Right ventricle myocardium inferior (tissue), 1 donor: ENCODE data around the gene FGFRL1. TPM values are rescaled to one million over a fixed set of nuclear protein-coding genes. Genes with fewer than 3 reads are reported as not detected.
"Not testable (repeated sequence)": the region's sequence is repeated elsewhere in the genome, so short reads cannot be mapped to it uniquely, and the experiment has no call there.

ENCODE experiments used
- ATAC-seq: fragments of 200-7000 bp; cut with Tn5 transposase; one replicate; pipeline ENCODE4 v1.9.1; 2020; ENCODE audit warnings: mild to moderate bottlenecking, moderate library complexity
- DNase-seq: peaks from one replicate; pipeline ENCODE4 v3.0.0; 2021; ENCODE audit errors: missing footprints
- intact Hi-C: fragments of 100-400 bp; cut with DNase I; formaldehyde crosslinking; loops from one replicate; pipeline ENCODE4 v1.11.0; 2022
- total RNA-seq: library from RNA; stranded (reverse); fragmentation: NEBNext Ultra II Directional; extraction: Animal tissue kit (Norgen Biotek cat#: 25700); gene quantifications from one replicate; pipeline ENCODE4 v1.2.1, GENCODE V29; 2021
- donor health status: DM: no; HTN: yes; CAD: no; lungs with severe emphysema.

The FGFRL1 gene
- total RNA-seq, 1 donor from 2014 or later = 21.0 TPM

DNA sequence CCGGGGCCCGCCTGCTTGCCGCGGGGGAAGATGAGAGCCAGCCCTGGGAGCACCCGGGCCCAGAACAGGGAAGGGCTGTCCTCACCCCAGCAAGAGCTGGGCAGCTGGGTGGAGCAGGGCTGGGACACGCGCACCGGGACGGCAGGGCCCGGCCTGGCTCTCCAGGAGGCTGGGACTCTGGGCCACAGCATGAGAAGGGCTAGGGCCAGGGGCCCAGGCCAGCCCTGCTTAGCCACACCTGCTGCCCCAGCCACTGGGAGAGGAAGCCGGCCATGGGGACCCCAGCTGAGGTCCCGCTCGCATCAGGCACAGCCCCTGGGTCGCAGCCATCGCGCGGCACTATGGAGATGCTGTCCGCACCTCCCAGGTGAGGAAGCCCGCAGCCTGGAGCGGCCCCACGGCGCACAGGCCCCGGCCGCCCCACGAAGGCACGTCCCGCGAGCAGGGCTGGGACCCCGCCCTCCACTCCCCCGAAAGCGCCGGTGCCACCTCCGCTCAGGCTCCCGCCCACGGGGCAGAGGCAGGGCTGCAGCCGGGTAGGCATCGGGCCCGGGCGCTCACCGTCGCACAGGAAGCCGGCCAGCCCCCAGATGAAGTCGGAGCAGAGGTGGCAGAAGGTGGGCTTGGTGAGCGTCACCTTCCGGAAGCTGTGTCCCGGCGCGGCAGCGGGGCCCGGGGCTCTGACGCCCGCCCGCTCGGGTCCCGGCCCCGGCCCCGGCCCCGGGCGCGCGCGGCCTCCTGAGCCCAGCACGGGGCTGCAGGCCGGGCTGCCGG is 38.6 kb upstream of the FGFRL1 start:
- no peak for ATAC-seq
- DNase-seq = peak; percentile 69
- intact Hi-C loops = no loop called here

DNA sequence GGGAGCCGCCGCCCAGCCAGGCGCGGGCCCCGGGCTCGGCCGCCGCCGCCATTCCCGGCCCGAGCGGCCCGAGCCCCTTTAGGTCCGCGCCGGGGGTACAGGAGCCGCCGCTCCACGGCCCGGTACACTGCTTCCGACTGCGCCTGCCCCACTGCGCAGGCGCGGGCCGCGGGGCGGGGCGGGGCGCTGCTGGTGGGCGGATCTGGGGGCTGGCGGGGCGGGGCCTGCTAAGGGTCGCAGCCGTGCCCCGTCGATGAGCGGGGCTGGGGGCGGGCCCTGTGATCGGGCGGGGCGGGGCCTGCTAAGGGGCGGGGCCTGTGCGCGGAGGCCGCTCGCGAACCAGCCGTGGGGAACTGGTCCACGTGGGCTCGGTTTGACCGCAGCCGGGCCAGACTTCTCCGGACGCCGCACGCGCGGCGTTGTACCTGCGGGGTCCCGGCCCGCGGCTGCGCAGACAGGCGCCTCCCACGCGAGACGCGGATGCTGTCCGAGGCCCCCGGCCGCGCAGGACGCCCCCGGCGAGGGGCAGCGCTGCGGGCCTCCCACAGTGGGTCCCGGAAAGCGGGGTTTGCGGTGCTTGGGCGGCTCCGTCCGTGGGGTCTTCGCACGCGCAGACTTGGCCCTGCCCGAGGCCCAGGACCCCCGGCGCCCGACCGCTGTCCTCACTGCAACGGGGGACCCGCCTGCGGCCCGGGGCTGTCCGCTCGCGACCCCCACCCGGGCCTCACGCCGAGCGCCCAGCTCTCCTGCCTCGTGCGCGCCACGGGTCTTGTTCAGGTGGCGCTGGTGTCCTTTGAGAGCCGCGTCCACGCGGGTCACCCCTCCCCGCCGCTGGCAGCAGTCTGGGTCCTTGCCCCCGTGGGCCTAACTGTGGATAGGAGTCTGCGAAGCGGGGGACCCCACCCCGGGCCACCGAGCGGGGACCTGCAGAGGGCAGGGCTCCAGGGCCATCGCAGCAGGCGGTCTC is 37.7 kb upstream of the FGFRL1 start, which contains the start of gene DGKQ:
TSS of gene DGKQ (minus strand) at position 139 of the 967 bp plus-strand sequence. CDS start at position 52, 87 bp downstream.
- ATAC-seq (peak; percentile 99), DNase-seq (peak; percentile 96)
- intact Hi-C loops = no loop called here

DNA sequence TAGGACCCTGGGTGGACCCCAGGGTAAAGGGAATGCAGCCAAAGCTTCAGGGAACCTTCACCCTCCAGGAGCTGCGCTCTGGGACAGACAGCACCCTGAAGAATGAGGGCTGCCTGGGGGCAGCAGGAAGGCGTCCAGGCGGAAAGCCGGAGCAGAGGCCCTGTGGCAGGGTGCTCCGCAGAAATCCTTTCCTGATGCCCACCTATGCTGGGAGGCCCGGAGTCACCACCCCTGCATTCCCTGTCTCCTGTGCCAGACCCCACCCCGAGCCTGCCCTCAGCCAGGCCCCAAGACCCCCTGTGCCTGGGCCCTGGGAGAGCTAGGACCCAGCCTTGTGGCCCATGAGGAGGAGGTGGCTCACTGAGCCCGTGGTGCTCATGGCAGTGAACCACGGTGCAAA is 36.8 kb upstream of the FGFRL1 start:
- DNase-seq (peak; percentile 11), ATAC-seq (no peak)
- intact Hi-C loops = no loop called here

GRCh38 chr4:976016-976415 is 35.4 kb upstream of the FGFRL1 start:
- ATAC-seq, DNase-seq, intact Hi-C loops: not testable (repeated sequence)

GRCh38 chr4:978957-979701 is 32.3 kb upstream of the FGFRL1 start:
- peak; percentile 65 for DNase-seq
- ATAC-seq = no peak
- intact Hi-C loops = no loop called here

- no peak for ATAC-seq
- intact Hi-C loops = loop anchor here (10.0 kb wide), 1 partner anchor 47 kb away; the partner anchor contains the start of genes GAK and TMEM175
- peak; percentile 60 for DNase-seq
Measured at GRCh38 chr4:982291-982690, 29.1 kb upstream of the FGFRL1 start.

DNA sequence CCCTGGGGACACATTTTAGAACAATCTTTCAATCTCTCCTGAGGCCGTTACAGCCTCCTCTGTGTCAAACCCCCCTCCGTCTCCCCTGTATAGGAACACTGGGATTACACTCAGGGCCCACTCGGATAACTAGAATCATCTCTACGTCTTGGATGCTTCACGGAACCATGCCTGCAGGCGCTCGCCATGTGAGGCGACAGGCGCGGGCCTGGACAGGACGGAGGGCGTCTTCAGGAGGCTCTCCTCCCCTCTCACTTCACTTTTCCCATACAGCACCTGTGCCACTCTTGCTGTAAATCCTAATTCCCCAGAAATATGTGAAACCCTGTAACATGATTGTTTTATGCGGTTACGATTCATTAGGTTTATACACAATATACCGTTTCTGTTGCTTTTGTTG is 28.6 kb upstream of the FGFRL1 start:
- ATAC-seq (no peak), DNase-seq (peak; percentile 30)
- intact Hi-C loops = loop anchor here (10.0 kb wide), 1 partner anchor 48 kb away; the partner anchor contains the start of genes GAK and TMEM175

- peak; percentile 15 for DNase-seq
- ATAC-seq = no peak
- intact Hi-C loops = loop anchor here (5.0 to 10.0 kb wide), 2 partner anchors 50 to 242 kb away; partner anchors contain the start of genes GAK and TMEM175
Measured at GRCh38 chr4:984336-985054, 26.9 kb upstream of the FGFRL1 start.

- DNase-seq = peak; percentile 90
- peak; percentile 78 for ATAC-seq
- intact Hi-C loops = loop anchor here (5.0 to 10.0 kb wide), 2 partner anchors 50 to 243 kb away; partner anchors contain the start of genes GAK and TMEM175
Measured at GRCh38 chr4:985123-985830, 26.1 kb upstream of the FGFRL1 start.

GRCh38 chr4:986428-986878 is 25.0 kb upstream of the FGFRL1 start:
- DNase-seq (peak; percentile 35), ATAC-seq (peak; percentile 4)
- intact Hi-C loops = loop anchor here (5.0 to 10.0 kb wide), 2 partner anchors 52 to 244 kb away; partner anchors contain the start of genes GAK and TMEM175

DNA sequence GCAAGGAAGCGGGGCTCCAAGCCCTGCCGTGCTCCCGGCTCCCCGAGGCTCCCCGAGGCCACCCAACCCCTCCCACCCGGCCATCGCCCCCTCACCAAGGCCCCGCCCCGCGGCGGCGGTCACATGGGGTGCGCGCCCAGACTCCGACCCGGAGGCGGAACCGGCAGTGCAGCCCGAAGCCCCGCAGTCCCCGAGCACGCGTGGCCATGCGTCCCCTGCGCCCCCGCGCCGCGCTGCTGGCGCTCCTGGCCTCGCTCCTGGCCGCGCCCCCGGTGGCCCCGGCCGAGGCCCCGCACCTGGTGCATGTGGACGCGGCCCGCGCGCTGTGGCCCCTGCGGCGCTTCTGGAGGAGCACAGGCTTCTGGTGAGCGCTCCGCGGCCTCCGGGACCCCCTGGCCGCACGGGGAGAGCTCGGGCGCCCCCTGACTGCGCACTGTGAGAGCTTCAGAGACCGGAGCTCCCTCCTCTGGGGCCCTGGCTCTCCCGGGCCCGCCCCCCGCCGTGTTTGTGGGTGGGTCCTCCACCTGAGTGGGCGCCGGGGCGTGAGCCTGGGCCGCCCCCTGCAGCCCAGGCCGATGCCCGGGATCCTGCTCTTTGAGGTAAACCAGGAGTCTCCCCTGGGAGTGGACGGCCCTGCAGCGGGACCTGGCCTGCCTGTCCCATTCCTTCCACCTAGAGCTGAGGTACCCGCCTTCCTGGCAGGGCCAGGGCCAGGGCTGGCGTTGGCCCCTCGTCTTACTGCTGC is 24.4 kb upstream of the FGFRL1 start, which contains the start of gene IDUA:
TSS of gene IDUA (plus strand) at position 166 of the 745 bp plus-strand sequence. CDS start at position 207, 41 bp downstream.
- ATAC-seq (peak; percentile 88), DNase-seq (peak; percentile 93)
- intact Hi-C loops = loop anchor here (5.0 to 10.0 kb wide), 2 partner anchors 52 to 245 kb away; partner anchors contain the start of genes GAK and TMEM175

- DNase-seq = peak; percentile 62
- intact Hi-C loops = loop anchor here (5.0 to 10.0 kb wide), 2 partner anchors 53 to 246 kb away; partner anchors contain the start of genes GAK and TMEM175
- ATAC-seq = no peak
Measured at GRCh38 chr4:987624-988513, 23.6 kb upstream of the FGFRL1 start.

DNA sequence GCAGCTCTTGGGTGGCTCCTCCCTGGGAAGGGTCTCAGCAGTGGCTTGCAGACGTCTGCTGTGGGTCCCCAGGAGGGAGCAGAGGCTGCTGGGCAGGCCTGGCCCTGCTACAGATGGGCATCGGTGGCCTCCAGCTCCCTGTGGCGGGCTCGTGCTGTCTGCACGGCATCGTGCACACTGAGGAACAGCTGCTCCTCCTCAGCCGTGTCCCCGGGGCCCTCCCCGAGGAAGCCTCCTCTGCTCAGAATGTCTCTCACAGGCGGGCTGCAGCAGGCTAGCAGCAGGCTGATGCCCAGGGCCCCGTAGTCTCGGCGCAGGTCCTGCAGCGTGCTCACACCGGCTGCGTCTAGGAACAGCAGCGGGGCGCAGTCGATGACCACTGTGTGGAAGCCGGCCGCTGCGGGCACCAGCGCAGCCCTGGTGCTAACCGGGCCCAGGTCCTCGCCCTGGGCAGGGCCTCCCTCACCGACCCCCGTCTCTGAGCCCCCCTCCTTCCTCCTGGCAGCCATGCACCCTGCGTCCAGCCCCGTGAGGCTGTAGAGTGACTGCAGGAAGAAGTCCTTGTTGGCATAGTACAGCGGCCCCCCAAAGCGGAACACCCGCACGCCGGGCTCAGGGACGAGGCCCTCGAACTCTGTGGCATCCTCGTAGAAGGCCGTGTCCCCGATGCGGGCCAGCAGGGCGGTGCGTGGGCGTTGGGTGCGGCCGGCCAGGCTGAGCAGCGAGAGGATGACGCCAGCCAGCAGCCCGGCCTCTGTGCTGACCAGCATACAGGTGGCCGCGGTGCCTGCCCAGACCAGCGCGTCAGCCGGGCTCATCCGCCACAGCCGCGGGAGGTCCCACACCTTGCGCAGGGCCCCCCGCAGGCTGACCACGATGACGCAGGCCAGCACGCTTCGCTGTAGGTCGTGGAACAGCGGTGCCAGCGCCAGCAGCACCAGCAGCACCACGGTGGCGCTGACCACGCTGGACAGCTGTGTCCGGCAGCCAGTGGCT is 22.4 kb upstream of the FGFRL1 start:
- DNase-seq (peak; percentile 58), ATAC-seq (no peak)
- intact Hi-C loops = loop anchor here (5.0 to 10.0 kb wide), 2 partner anchors 54 to 247 kb away; partner anchors contain the start of genes GAK and TMEM175
